HG03097 (cell line): ENCODE data around the gene FOXN3.
"Not testable (repeated sequence)": the region's sequence is repeated elsewhere in the genome, so short reads cannot be mapped to it uniquely, and the experiment has no call there.

Source experiments
- ATAC-seq: cut with Tn5 transposase; IDR thresholded peaks from one replicate; pipeline ENCODE4 v1.9.1; 2021; ENCODE audit not compliant: unreplicated experiment, low FRiP score

FOXN3 gene

GRCh38 chr14:89256951-89257350, 160.1 kb downstream of the FOXN3 start:
- ATAC-seq = no peak

- ATAC-seq = no peak
Measured at GRCh38 chr14:89256283-89256682, 160.8 kb downstream of the FOXN3 start.

- ATAC-seq = no peak
Measured at GRCh38 chr14:89255852-89256251, 161.2 kb downstream of the FOXN3 start.

- no peak for ATAC-seq
Measured at GRCh38 chr14:89255012-89255411, 162.0 kb downstream of the FOXN3 start.

GRCh38 chr14:89254166-89254909, 162.7 kb downstream of the FOXN3 start:
- no peak for ATAC-seq

- no peak for ATAC-seq
Measured at GRCh38 chr14:89252887-89253532, 164.0 kb downstream of the FOXN3 start.

- ATAC-seq = no peak
Measured at GRCh38 chr14:89251061-89251460, 166.0 kb downstream of the FOXN3 start.

GRCh38 chr14:89250655-89250975, 166.4 kb downstream of the FOXN3 start:
- ATAC-seq = not testable (repeated sequence)

GRCh38 chr14:89249972-89250654, 166.9 kb downstream of the FOXN3 start:
- no peak for ATAC-seq

- no peak for ATAC-seq
Measured at GRCh38 chr14:89249065-89249695, 167.9 kb downstream of the FOXN3 start.

GRCh38 chr14:89248411-89249064, 168.5 kb downstream of the FOXN3 start:
- ATAC-seq = no peak

GRCh38 chr14:89247457-89248122, 169.4 kb downstream of the FOXN3 start:
- ATAC-seq = no peak

- ATAC-seq = no peak
Measured at GRCh38 chr14:89246290-89246689, 170.7 kb downstream of the FOXN3 start.

- ATAC-seq = no peak
Measured at GRCh38 chr14:89245802-89246201, 171.2 kb downstream of the FOXN3 start.

- ATAC-seq = no peak
Measured at GRCh38 chr14:89244720-89245119, 172.3 kb downstream of the FOXN3 start.

GRCh38 chr14:89243741-89244140, 173.3 kb downstream of the FOXN3 start:
- ATAC-seq = no peak

GRCh38 chr14:89243286-89243685, 173.7 kb downstream of the FOXN3 start:
- no peak for ATAC-seq

- no peak for ATAC-seq
Measured at GRCh38 chr14:89242652-89243279, 174.3 kb downstream of the FOXN3 start.

GRCh38 chr14:89241934-89242651, 174.9 kb downstream of the FOXN3 start:
- ATAC-seq = no peak
